Adrenal gland (tissue), 5 donors: ENCODE data around the gene ALPK3.

Source experiments
- CTCF ChIP-seq, 6 experiments: fragments of 450-650 bp in 4 of 6; fragments of 200-600 bp in 2 of 6; sonication (generic) in 1 of 6; IDR thresholded peaks; 1 replicate in 5 of 6; 2 replicates in 1 of 6; pipeline versions ENCODE4 v1.5.1 to v1.8.0; 2016 to 2021; ENCODE audit warnings: antibody characterized with exemption in 6 of 6, mild to moderate bottlenecking in 2 of 6, moderate library complexity in 1 of 6
- POLR2A ChIP-seq, 2 donors: fragments of 450-650 bp; IDR thresholded peaks; one replicate each; pipeline ENCODE4 v1.6.1; 2017; ENCODE audit warnings: antibody characterized with exemption in 2 of 2, mild to moderate bottlenecking in 2 of 2, moderate library complexity in 1 of 2
- donor health status: DM: no; HTN: no; CAD: no.

DNA sequence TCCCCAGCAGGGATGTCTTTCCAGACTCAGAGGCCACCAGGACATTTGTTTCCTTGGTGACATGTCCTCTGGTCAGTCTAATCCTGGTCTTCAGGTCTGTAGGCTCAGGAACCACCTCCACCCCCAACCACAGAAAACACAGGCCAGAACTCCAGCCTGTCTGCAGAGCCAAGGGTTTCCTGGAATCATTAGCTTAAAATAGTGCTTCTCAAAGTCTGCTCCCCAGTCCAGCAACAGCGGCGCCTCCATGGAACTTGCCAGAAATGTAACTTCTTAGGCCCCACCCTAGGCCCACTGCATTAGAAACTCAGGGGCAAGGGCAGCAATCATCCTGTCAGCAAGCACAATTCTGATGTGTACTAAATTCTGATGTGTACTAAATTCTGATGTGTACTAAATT lies 87.3 kb downstream of the ALPK3 start:
- no peak for TF ChIP-seq CTCF (IDR thresholded peaks at IDR 0.05)
- no peak for TF ChIP-seq POLR2A (IDR thresholded peaks at IDR 0.05)
